ENCODE data around the gene CBFA2T3. TPM values are rescaled to one million over a fixed set of nuclear protein-coding genes. Genes with fewer than 3 reads are reported as not detected.

Gene CBFA2T3
- total and polyA plus RNA-seq, 2 of the 8 experiments (the other 6 are each of a cell fraction or from before 2014, with no cell fraction given), result 0.51 to 1.3 TPM

DNA sequence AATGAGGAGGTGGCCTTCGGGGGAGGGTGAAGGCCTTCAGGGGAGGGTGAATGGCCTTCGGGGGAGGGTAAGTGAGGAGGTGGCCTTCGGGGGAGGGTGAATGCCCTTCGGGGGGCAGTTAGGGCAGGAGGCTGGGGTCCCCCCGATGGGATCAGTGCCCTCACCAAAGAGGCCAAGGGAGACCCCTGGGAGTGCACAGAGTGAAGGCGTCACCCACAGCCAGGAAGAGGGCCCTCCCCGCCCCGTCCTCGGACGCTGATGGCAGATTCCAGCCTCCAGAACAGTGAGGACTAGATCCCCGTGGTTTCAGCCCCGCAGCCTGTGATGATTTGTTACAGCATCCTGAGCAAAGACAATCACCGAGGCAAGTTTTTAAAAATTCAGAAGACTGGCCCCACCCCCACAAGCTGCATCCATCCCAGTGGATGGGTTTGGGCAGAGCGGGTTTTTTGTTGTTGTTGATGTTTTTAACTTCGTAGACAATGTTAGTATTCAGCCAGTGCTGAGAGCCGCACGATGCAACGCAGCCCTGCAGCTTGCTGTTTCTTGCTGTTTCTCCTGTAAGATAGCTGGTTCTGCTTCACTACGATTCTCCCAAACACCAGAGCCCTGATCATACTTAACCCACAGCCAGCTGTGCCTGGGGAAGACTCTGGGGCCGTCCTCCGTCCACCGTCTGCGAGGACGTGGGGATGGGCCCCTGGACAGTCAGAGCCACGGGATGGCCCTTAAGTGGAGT, 40.7 kb upstream of the CBFA2T3 start (continued):
- no peak for TF ChIP-seq ZNF274 (IDR thresholded peaks at IDR 0.05; ENCODE audit: borderline replicate concordance, extremely low read depth, low read length)
- TF ChIP-seq, protein P1, sequence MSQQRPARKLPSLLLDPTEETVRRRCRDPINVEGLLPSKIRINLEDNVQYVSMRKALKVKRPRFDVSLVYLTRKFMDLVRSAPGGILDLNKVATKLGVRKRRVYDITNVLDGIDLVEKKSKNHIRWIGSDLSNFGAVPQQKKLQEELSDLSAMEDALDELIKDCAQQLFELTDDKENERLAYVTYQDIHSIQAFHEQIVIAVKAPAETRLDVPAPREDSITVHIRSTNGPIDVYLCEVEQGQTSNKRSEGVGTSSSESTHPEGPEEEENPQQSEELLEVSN (IDR thresholded peaks at IDR 0.05), result no peak
- no peak for TF ChIP-seq SAP30 (IDR thresholded peaks at IDR 0.05; ENCODE audit: insufficient read depth, insufficient replicate concordance, low read length)
- no peak for TF ChIP-seq RFX5 (IDR thresholded peaks at IDR 0.05; ENCODE audit: borderline replicate concordance, low read depth, low read length)
- TF ChIP-seq, protein P2, sequence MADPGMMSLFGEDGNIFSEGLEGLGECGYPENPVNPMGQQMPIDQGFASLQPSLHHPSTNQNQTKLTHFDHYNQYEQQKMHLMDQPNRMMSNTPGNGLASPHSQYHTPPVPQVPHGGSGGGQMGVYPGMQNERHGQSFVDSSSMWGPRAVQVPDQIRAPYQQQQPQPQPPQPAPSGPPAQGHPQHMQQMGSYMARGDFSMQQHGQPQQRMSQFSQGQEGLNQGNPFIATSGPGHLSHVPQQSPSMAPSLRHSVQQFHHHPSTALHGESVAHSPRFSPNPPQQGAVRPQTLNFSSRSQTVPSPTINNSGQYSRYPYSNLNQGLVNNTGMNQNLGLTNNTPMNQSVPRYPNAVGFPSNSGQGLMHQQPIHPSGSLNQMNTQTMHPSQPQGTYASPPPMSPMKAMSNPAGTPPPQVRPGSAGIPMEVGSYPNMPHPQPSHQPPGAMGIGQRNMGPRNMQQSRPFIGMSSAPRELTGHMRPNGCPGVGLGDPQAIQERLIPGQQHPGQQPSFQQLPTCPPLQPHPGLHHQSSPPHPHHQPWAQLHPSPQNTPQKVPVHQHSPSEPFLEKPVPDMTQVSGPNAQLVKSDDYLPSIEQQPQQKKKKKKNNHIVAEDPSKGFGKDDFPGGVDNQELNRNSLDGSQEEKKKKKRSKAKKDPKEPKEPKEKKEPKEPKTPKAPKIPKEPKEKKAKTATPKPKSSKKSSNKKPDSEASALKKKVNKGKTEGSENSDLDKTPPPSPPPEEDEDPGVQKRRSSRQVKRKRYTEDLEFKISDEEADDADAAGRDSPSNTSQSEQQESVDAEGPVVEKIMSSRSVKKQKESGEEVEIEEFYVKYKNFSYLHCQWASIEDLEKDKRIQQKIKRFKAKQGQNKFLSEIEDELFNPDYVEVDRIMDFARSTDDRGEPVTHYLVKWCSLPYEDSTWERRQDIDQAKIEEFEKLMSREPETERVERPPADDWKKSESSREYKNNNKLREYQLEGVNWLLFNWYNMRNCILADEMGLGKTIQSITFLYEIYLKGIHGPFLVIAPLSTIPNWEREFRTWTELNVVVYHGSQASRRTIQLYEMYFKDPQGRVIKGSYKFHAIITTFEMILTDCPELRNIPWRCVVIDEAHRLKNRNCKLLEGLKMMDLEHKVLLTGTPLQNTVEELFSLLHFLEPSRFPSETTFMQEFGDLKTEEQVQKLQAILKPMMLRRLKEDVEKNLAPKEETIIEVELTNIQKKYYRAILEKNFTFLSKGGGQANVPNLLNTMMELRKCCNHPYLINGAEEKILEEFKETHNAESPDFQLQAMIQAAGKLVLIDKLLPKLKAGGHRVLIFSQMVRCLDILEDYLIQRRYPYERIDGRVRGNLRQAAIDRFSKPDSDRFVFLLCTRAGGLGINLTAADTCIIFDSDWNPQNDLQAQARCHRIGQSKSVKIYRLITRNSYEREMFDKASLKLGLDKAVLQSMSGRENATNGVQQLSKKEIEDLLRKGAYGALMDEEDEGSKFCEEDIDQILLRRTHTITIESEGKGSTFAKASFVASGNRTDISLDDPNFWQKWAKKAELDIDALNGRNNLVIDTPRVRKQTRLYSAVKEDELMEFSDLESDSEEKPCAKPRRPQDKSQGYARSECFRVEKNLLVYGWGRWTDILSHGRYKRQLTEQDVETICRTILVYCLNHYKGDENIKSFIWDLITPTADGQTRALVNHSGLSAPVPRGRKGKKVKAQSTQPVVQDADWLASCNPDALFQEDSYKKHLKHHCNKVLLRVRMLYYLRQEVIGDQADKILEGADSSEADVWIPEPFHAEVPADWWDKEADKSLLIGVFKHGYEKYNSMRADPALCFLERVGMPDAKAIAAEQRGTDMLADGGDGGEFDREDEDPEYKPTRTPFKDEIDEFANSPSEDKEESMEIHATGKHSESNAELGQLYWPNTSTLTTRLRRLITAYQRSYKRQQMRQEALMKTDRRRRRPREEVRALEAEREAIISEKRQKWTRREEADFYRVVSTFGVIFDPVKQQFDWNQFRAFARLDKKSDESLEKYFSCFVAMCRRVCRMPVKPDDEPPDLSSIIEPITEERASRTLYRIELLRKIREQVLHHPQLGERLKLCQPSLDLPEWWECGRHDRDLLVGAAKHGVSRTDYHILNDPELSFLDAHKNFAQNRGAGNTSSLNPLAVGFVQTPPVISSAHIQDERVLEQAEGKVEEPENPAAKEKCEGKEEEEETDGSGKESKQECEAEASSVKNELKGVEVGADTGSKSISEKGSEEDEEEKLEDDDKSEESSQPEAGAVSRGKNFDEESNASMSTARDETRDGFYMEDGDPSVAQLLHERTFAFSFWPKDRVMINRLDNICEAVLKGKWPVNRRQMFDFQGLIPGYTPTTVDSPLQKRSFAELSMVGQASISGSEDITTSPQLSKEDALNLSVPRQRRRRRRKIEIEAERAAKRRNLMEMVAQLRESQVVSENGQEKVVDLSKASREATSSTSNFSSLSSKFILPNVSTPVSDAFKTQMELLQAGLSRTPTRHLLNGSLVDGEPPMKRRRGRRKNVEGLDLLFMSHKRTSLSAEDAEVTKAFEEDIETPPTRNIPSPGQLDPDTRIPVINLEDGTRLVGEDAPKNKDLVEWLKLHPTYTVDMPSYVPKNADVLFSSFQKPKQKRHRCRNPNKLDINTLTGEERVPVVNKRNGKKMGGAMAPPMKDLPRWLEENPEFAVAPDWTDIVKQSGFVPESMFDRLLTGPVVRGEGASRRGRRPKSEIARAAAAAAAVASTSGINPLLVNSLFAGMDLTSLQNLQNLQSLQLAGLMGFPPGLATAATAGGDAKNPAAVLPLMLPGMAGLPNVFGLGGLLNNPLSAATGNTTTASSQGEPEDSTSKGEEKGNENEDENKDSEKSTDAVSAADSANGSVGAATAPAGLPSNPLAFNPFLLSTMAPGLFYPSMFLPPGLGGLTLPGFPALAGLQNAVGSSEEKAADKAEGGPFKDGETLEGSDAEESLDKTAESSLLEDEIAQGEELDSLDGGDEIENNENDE (IDR thresholded peaks at IDR 0.05; ENCODE audit: insufficient replicate concordance, low read length), result no peak
